Neuronal stem cell (in vitro differentiated cells): Measurements from ENCODE around the gene PLCB3.

Experiments
- DNase-seq: peaks from one replicate; pipeline ENCODE4 v3.0.0-alpha.2; 2013; ENCODE audit warnings: low spot score
- H2AFZ ChIP-seq: one replicate; pipeline ENCODE4 v1.6.1; 2013; ENCODE audit warnings: mild to moderate bottlenecking, low read length, inconsistent platforms
- H2AK5ac ChIP-seq: 2 replicates; pipeline ENCODE4 v1.6.1; 2013; ENCODE audit warnings: low read depth, mild to moderate bottlenecking, inconsistent platforms, low read length, moderate library complexity, mixed read lengths
- H2BK120ac ChIP-seq: 2 replicates; pipeline ENCODE4 v1.6.1; 2013; ENCODE audit warnings: low read depth, mild to moderate bottlenecking, inconsistent platforms, low read length, moderate library complexity, mixed read lengths
- H2BK12ac ChIP-seq: one replicate; pipeline ENCODE4 v1.6.1; 2013; ENCODE audit warnings: low read length, inconsistent platforms
- H2BK15ac ChIP-seq: 2 replicates; pipeline ENCODE4 v1.6.1; 2013; ENCODE audit warnings: mild to moderate bottlenecking, low read length, inconsistent platforms, mixed read lengths
- H2BK5ac ChIP-seq: one replicate; pipeline ENCODE4 v1.6.1; 2013; ENCODE audit warnings: inconsistent platforms, mild to moderate bottlenecking, low read length, moderate library complexity
- H3K14ac ChIP-seq: one replicate; pipeline ENCODE4 v1.6.1; 2013; ENCODE audit warnings: low read length, inconsistent platforms
- H3K18ac ChIP-seq: 2 replicates; pipeline ENCODE4 v1.6.1; 2013; ENCODE audit warnings: low read length, inconsistent platforms
- H3K23ac ChIP-seq: 2 replicates; pipeline ENCODE4 v1.6.1; 2013; ENCODE audit warnings: low read depth, mild to moderate bottlenecking, mixed read lengths, low read length, inconsistent platforms; ENCODE audit not compliant: poor library complexity
- H3K27ac ChIP-seq: replicated peaks from 3 replicates; pipeline ENCODE4 v1.5.1; 2013; ENCODE audit warnings: low read length, inconsistent platforms
- H3K27me3 ChIP-seq, 3 experiments: 2 replicates each; pipeline ENCODE4 v1.6.1; 2013; ENCODE audit warnings: low read length in 3 of 3, mild to moderate bottlenecking in 2 of 3, inconsistent platforms in 1 of 3, low read depth in 1 of 3, mixed read lengths in 1 of 3, moderate library complexity in 1 of 3; ENCODE audit not compliant: control insufficient read depth in 3 of 3, insufficient read depth in 3 of 3
- H3K36me3 ChIP-seq, 2 donors: replicated peaks in 1 of 2; 2 replicates each; pipeline ENCODE4 v1.6.1; 2013; ENCODE audit warnings: low read length in 2 of 2; ENCODE audit not compliant: control insufficient read depth in 2 of 2, insufficient read depth in 2 of 2
- H3K4ac ChIP-seq: 2 replicates; pipeline ENCODE4 v1.6.1; 2013; ENCODE audit warnings: inconsistent platforms, mild to moderate bottlenecking, low read length, moderate library complexity
- H3K4me1 ChIP-seq, 2 donors: 1 replicate in 1 of 2; 2 replicates in 1 of 2; pipeline ENCODE4 v1.6.1; 2013; ENCODE audit warnings: low read length in 2 of 2, low read depth in 1 of 2; ENCODE audit not compliant: control insufficient read depth in 2 of 2, insufficient read depth in 1 of 2
- H3K4me2 ChIP-seq: one replicate; pipeline ENCODE4 v1.6.1; 2013; ENCODE audit warnings: mild to moderate bottlenecking, low read length, inconsistent platforms; ENCODE audit not compliant: insufficient read depth, poor library complexity, severe bottlenecking
- H3K4me3 ChIP-seq, 2 donors: 2 replicates each; pipeline ENCODE4 v1.5.1; 2013; ENCODE audit warnings: low read length in 2 of 2, mild to moderate bottlenecking in 2 of 2, inconsistent platforms in 1 of 2, moderate library complexity in 1 of 2
- H3K79me1 ChIP-seq: one replicate; pipeline ENCODE4 v1.6.1; 2013; ENCODE audit warnings: low read depth, mild to moderate bottlenecking, inconsistent platforms, low read length, moderate library complexity
- H3K9ac ChIP-seq: one replicate; pipeline ENCODE4 v1.6.1; 2013; ENCODE audit warnings: mild to moderate bottlenecking, low read depth, low read length, inconsistent platforms; ENCODE audit not compliant: poor library complexity
- H3K9me3 ChIP-seq, 2 donors: replicated peaks in 1 of 2; 2 replicates each; pipeline versions ENCODE3 to v1.6.1; 2013; ENCODE audit warnings: low read length in 2 of 2, mild to moderate bottlenecking in 2 of 2, inconsistent platforms in 1 of 2, low read depth in 1 of 2, mixed read lengths in 1 of 2, moderate library complexity in 1 of 2; ENCODE audit not compliant: control insufficient read depth in 2 of 2, insufficient read depth in 1 of 2
- H4K8ac ChIP-seq: one replicate; pipeline ENCODE4 v1.6.1; 2013; ENCODE audit warnings: low read depth, mild to moderate bottlenecking, inconsistent platforms, low read length, moderate library complexity
- H4K91ac ChIP-seq: one replicate; pipeline ENCODE4 v1.6.1; 2013; ENCODE audit warnings: low read length, low read depth, mild to moderate bottlenecking, inconsistent platforms; ENCODE audit not compliant: poor library complexity
- WGBS, 2 donors: extraction: QIAGEN DNeasy Blood & Tissue Kit; methylation state at CpG; one replicate each; pipeline ENCODE4 v1.1.7; 2013; ENCODE audit warnings: missing lambda C conversion rate in 2 of 2, mixed read lengths in 1 of 2; ENCODE audit not compliant: insufficient read length in 2 of 2, insufficient replicate concordance in 1 of 2; ENCODE audit errors: extremely low coverage in 2 of 2; 5-methylcytosine and 5-hydroxymethylcytosine counted together

The PLCB3 gene

GRCh38 chr11:64204080-64204440 lies 47.3 kb upstream of the PLCB3 start:
- H3K27me3 ChIP-seq = no peaks in the 10 kb centered on the region
- no peak overlapping the region for H3K4me2 ChIP-seq
- H4K8ac ChIP-seq = no peak overlapping the region
- no peak overlapping the region for H2BK120ac ChIP-seq
- H4K91ac ChIP-seq = no peak overlapping the region
- no peak overlapping the region for H3K14ac ChIP-seq
- no peak overlapping the region for H2BK15ac ChIP-seq
- DNase-seq = no peak
- no peak overlapping the region for H3K27ac ChIP-seq
- no peak overlapping the region for H3K18ac ChIP-seq
- no peak overlapping the region for H3K23ac ChIP-seq
- H3K79me1 ChIP-seq = peaks cover 2% of the 10 kb centered on the region
- H3K9me3 ChIP-seq = peaks cover 0 to 3% of the 10 kb centered on the region in 2 donors
- no peak overlapping the region for H2AFZ ChIP-seq
- H2BK12ac ChIP-seq = no peak overlapping the region
- peaks cover 6 to 11% of the 10 kb centered on the region in 2 donors for H3K4me1 ChIP-seq
- H2BK5ac ChIP-seq = no peak overlapping the region
- peaks cover 60 to 80% of the 10 kb centered on the region in 2 donors for H3K36me3 ChIP-seq
- no peak overlapping the region for H3K9ac ChIP-seq
- WGBS, 2 donors = no CpG with 5 or more reads among the region's 16 CpGs
- H2AK5ac ChIP-seq = no peak overlapping the region
- H3K4ac ChIP-seq = no peak overlapping the region
- H3K4me3 ChIP-seq = no peak overlapping the region

- Histone ChIP-seq H3K36me3 (peaks cover 60 to 76% of the 10 kb centered on the region in 2 donors), H3K18ac (no peak overlapping the region), H2BK15ac (no peak overlapping the region)
Observed at GRCh38 chr11:64204464-64204989, 46.8 kb upstream of the PLCB3 start.

GRCh38 chr11:64206457-64207255 lies 44.7 kb upstream of the PLCB3 start, which contains the start of gene FERMT3:
Gene FERMT3 (plus strand): TSS chr11:64206721. CDS start chr11:64207365, 644 bp downstream.
- Histone ChIP-seq H3K27ac (peak within 1 kb of the TSS; percentile 26), H3K9me3 (peaks cover 0 to 3% of the 10 kb centered on the region in 2 donors), H2BK120ac (no peak within 1 kb of the TSS), H2BK5ac (peak within 1 kb of the TSS; percentile 80), H3K23ac (peak within 1 kb of the TSS; percentile 85), H4K91ac (no peak within 1 kb of the TSS), H2AFZ (peak within 1 kb of the TSS; percentile 31), H3K79me1 (peaks cover 2% of the 10 kb centered on the region), H3K36me3 (peaks cover 44 to 54% of the 10 kb centered on the region in 2 donors), H3K27me3 (no peaks in the 10 kb centered on the region), H3K18ac (peak within 1 kb of the TSS; percentile 38), H3K9ac (no peak within 1 kb of the TSS), H3K4me3 (no peak within 1 kb of the TSS), H4K8ac (no peak within 1 kb of the TSS), H3K14ac (no peak within 1 kb of the TSS), H3K4me1 (peaks cover 6 to 11% of the 10 kb centered on the region in 2 donors), H2AK5ac (no peak within 1 kb of the TSS), H3K4me2 (no peak within 1 kb of the TSS), H3K4ac (no peak within 1 kb of the TSS), H2BK15ac (no peak within 1 kb of the TSS), H2BK12ac (peak within 1 kb of the TSS; percentile 22)
- no CpG with 5 or more reads among the region's 27 CpGs for WGBS, 2 donors
- DNase-seq = no peak

More at GRCh38 chr11:64204464-64204989, 46.8 kb upstream of the PLCB3 start:
- no peak overlapping the region for H3K27ac ChIP-seq
- no peak overlapping the region for H2AFZ ChIP-seq
- H2AK5ac ChIP-seq = no peak overlapping the region
- peaks cover 2% of the 10 kb centered on the region for H3K79me1 ChIP-seq
- H3K14ac ChIP-seq = no peak overlapping the region
- no peak overlapping the region for H3K4me3 ChIP-seq
- no peaks in the 10 kb centered on the region for H3K27me3 ChIP-seq
- H4K8ac ChIP-seq = no peak overlapping the region
- H3K4ac ChIP-seq = no peak overlapping the region
- no peak overlapping the region for H4K91ac ChIP-seq
- H2BK5ac ChIP-seq = no peak overlapping the region
- no peak overlapping the region for H2BK12ac ChIP-seq
- H3K9ac ChIP-seq = no peak overlapping the region
- no peak overlapping the region for H2BK120ac ChIP-seq
- H3K23ac ChIP-seq = no peak overlapping the region
- peak; percentile 48 for DNase-seq
- no CpG with 5 or more reads among the region's 7 CpGs for WGBS, 2 donors
- H3K9me3 ChIP-seq = peaks cover 0 to 3% of the 10 kb centered on the region in 2 donors
- H3K4me1 ChIP-seq = peaks cover 6 to 11% of the 10 kb centered on the region in 2 donors
- no peak overlapping the region for H3K4me2 ChIP-seq
